Measurements from ENCODE around the gene MDH2. TPM values are rescaled to one million over a fixed set of nuclear protein-coding genes. Genes with fewer than 3 reads are reported as not detected.
"Not testable (repeated sequence)": the region's sequence is repeated elsewhere in the genome, so short reads cannot be mapped to it uniquely, and the experiment has no call there.

MDH2 gene
- total RNA-seq, 1 donor from 2014 or later, result 32.5 TPM

- no peak for DNase-seq (ENCODE audit: low read depth in 2 of 2)
Measured at GRCh38 chr7:76108540-76109233, 60.8 kb downstream of the MDH2 start.

GRCh38 chr7:76113042-76113630 is 65.2 kb downstream of the MDH2 start:
- DNase-seq (ENCODE audit: low read depth in 2 of 2), result not testable (repeated sequence)

GRCh38 chr7:76114742-76115141 is 66.8 kb downstream of the MDH2 start:
- DNase-seq (ENCODE audit: low read depth in 2 of 2), result not testable (repeated sequence)

Other genes starting within 250 kb of the MDH2 start
- gene CCL24, start 234.3 kb upstream of the MDH2 start, total RNA-seq, result not detected in 2 replicates
- 11.9 and 19.0 TPM in 2 replicates for gene RHBDD2, start 169.1 kb upstream of the MDH2 start, total RNA-seq
- 68.0 and 112 TPM in 2 replicates for gene POR, start 133.0 kb upstream of the MDH2 start, total RNA-seq
- 34.3 and 85.8 TPM in 2 replicates for gene TMEM120A, start 53.5 kb upstream of the MDH2 start, total RNA-seq
- gene STYXL1, start 106 bp upstream of the MDH2 start, total RNA-seq, result 20.4 and 24.4 TPM in 2 replicates
- gene SRRM3, start 153.8 kb downstream of the MDH2 start, total RNA-seq, result 1.3 and 3.3 TPM in 2 replicates

Measured in dermis microvascular lymphatic vessel endothelial cell (primary cell).